Right renal cortex interstitium (tissue), 3 donors: ENCODE results near the gene TINAG. TPM values are rescaled to one million over a fixed set of nuclear protein-coding genes. Genes with fewer than 3 reads are reported as not detected.
"Not testable (repeated sequence)": the region's sequence is repeated elsewhere in the genome, so short reads cannot be mapped to it uniquely, and the experiment has no call there.

Experiments used
- DNase-seq, 3 donors: peaks; one replicate each; pipeline ENCODE4 v3.0.0-alpha.2; 2013; ENCODE audit warnings: low read depth in 3 of 3, low spot score in 2 of 3
- polyA plus RNA-seq, 3 donors: library from polyadenylated mRNA; unstranded; fragments of 120-200 nt; gene quantifications; one replicate each; pipeline ENCODE4 v1.2.1, GENCODE V29; 2013; ENCODE audit not compliant: insufficient read length in 3 of 3

TINAG gene
- polyA plus RNA-seq, 3 donors, result 27.7 to 41.1 (median 39.8) TPM

GRCh38 chr6:54307439-54307910 is 766 bp upstream of the TINAG start:
- no peak for DNase-seq

- DNase-seq, result no peak
Observed at GRCh38 chr6:54308986-54309315, 710 bp downstream of the TINAG start.

GRCh38 chr6:54310377-54311152 is 2.3 kb downstream of the TINAG start:
- DNase-seq, result no peak

GRCh38 chr6:54315656-54316055 is 7.4 kb downstream of the TINAG start:
- no peak for DNase-seq

- DNase-seq, result no peak
Observed at GRCh38 chr6:54320871-54321270, 12.6 kb downstream of the TINAG start.

GRCh38 chr6:54327631-54328030 is 19.4 kb downstream of the TINAG start:
- no peak for DNase-seq

- DNase-seq, result not testable (repeated sequence)
Observed at GRCh38 chr6:54331571-54331970, 23.3 kb downstream of the TINAG start.

- no peak for DNase-seq
Observed at GRCh38 chr6:54335871-54336270, 27.6 kb downstream of the TINAG start.

GRCh38 chr6:54353975-54354374 is 45.7 kb downstream of the TINAG start:
- no peak for DNase-seq

- DNase-seq, result no peak
Observed at GRCh38 chr6:54354608-54355007, 46.4 kb downstream of the TINAG start.

- no peak for DNase-seq
Observed at GRCh38 chr6:54357141-54357540, 48.9 kb downstream of the TINAG start.

GRCh38 chr6:54361188-54361587 is 52.9 kb downstream of the TINAG start:
- no peak for DNase-seq

- DNase-seq, result no peak
Observed at GRCh38 chr6:54361734-54362133, 53.5 kb downstream of the TINAG start.

- DNase-seq, result no peak
Observed at GRCh38 chr6:54366667-54367327, 58.6 kb downstream of the TINAG start.

- DNase-seq, result no peak
Observed at GRCh38 chr6:54377776-54378175, 69.5 kb downstream of the TINAG start.

- no peak for DNase-seq
Observed at GRCh38 chr6:54386295-54386694, 78.1 kb downstream of the TINAG start.

- no peak for DNase-seq
Observed at GRCh38 chr6:54390362-54390761, 82.1 kb downstream of the TINAG start.

- no peak for DNase-seq
Observed at GRCh38 chr6:54391577-54391976, 83.3 kb downstream of the TINAG start.

- DNase-seq, result no peak
Observed at GRCh38 chr6:54403096-54403495, 94.9 kb downstream of the TINAG start.

- DNase-seq, result no peak
Observed at GRCh38 chr6:54404791-54405190, 96.5 kb downstream of the TINAG start.

GRCh38 chr6:54411767-54412166 is 103.5 kb downstream of the TINAG start:
- no peak for DNase-seq

- no peak for DNase-seq
Observed at GRCh38 chr6:54415517-54415916, 107.3 kb downstream of the TINAG start.
